ENCODE results near the gene APOB. TPM values are rescaled to one million over a fixed set of nuclear protein-coding genes. Genes with fewer than 3 reads are reported as not detected.

APOB gene
- total and polyA plus RNA-seq, 2 of the 13 experiments (the other 11 are each of a cell fraction or from before 2014, with no cell fraction given): 1,569 to 2,515 TPM

GRCh38 chr2:21011876-21012556 lies 31.9 kb downstream of the APOB start:
- CTCF ChIA-PET (ENCODE audit: low intra/inter-chr PET ratio, low total read pairs): no interaction called here
- 97% methylated on average over 8 of the region's 8 CpGs for WGBS (ENCODE audit: low lambda C conversion rate)
- in situ Hi-C loops (cut with HindIII; ENCODE audit: extremely low pct_ligation_motif_present, low pct_unique_long_range_greater_than_20kb): no loop called here
- TF ChIP-seq MYPOP (CRISPR knock-in tag; IDR thresholded peaks at IDR 0.05) (no peak), SSRP1 (CRISPR knock-in tag; IDR thresholded peaks at IDR 0.05) (peak; percentile 87; the same call in 1 of the 2 replicates), ADNP (CRISPR knock-in tag; IDR thresholded peaks at IDR 0.05) (no peak), RARG (CRISPR knock-in tag; IDR thresholded peaks at IDR 0.05; ENCODE audit: low read depth) (no peak), ZNF800 (CRISPR knock-in tag; IDR thresholded peaks at IDR 0.05) (no peak), PHB2 (IDR thresholded peaks at IDR 0.05; ENCODE audit: partially characterized antibody) (no peak), ZNF709 (CRISPR knock-in tag; IDR thresholded peaks at IDR 0.05) (no peak), ZSCAN20 (CRISPR knock-in tag; IDR thresholded peaks at IDR 0.05; ENCODE audit: borderline replicate concordance) (no peak), ZBTB42 (CRISPR knock-in tag; IDR thresholded peaks at IDR 0.05) (no peak), CREB1 (IDR thresholded peaks at IDR 0.05) (no peak), CREB1 (CRISPR knock-in tag; IDR thresholded peaks at IDR 0.05) (no peak), SMAD9 (CRISPR knock-in tag; IDR thresholded peaks at IDR 0.05) (0 out of 2 replicates have a peak, but pooled peaks have one; percentile 44), RBFOX2 (IDR thresholded peaks at IDR 0.05; ENCODE audit: low read depth, low read length) (peak; percentile 83), EED (CRISPR knock-in tag; IDR thresholded peaks at IDR 0.05) (no peak), DPF2 (CRISPR knock-in tag; IDR thresholded peaks at IDR 0.05; ENCODE audit: borderline replicate concordance, low read depth) (no peak), HOXA9 (CRISPR knock-in tag; IDR thresholded peaks at IDR 0.05; ENCODE audit: borderline replicate concordance) (peak; percentile 55; the same call in 1 of the 2 replicates), ARID2 (CRISPR knock-in tag; IDR thresholded peaks at IDR 0.05; ENCODE audit: borderline replicate concordance) (no peak), NR1H2 (CRISPR knock-in tag; IDR thresholded peaks at IDR 0.05; ENCODE audit: borderline replicate concordance, low read depth) (no peak), ZNF792 (CRISPR knock-in tag; IDR thresholded peaks at IDR 0.05) (no peak), ZBTB25 (CRISPR knock-in tag; IDR thresholded peaks at IDR 0.05) (no peak), ZMYM2 (CRISPR knock-in tag; IDR thresholded peaks at IDR 0.05) (no peak), HNRNPH1 (optimal IDR thresholded peaks at IDR 0.05; ENCODE audit: low read depth, low read length) (no peak), PHF5A (CRISPR knock-in tag; IDR thresholded peaks at IDR 0.05; ENCODE audit: low read depth, unreplicated experiment) (peak; percentile 74), HOXD1 (CRISPR knock-in tag; IDR thresholded peaks at IDR 0.05) (no peak)

More at GRCh38 chr2:21011876-21012556, 31.9 kb downstream of the APOB start:
- FAIRE-seq (no peak), DNase-seq (ENCODE audit: low spot score) (no peak), ATAC-seq (peak; percentile 2)
- peaks cover 10% of the 10 kb centered on the region for H3K79me2 ChIP-seq (ENCODE audit: insufficient read depth, low read length)
- no peaks in the 10 kb centered on the region; the same call in 1 of the 2 replicates for H3K9me3 ChIP-seq (ENCODE audit: low read length)
- no peak overlapping the region for H2AFZ ChIP-seq (ENCODE audit: low read length)
- BruUV-seq (replicated peaks): no TSS peak
- POLR2A ChIA-PET: interaction anchor here (1.0 to 13.6 kb wide), 7 partner anchors 7 to 87 kb away, joined by 3 to 119 read pairs (median 5); no protein-coding TSS in a partner anchor
- peaks cover 59 to 96% of the 10 kb centered on the region in 2 experiments for H3K36me3 ChIP-seq (replicated peaks in 1 of 2; ENCODE audit: control insufficient read depth in 1 of 2, insufficient read depth in 2 of 2, low read length in 2 of 2)
- peaks cover 29% of the 10 kb centered on the region for H3K4me1 ChIP-seq (ENCODE audit: insufficient read depth, low read length)
- no peak overlapping the region for H3K9ac ChIP-seq (ENCODE audit: insufficient read depth, low read depth, low read length)
- H3K27ac ChIP-seq (ENCODE audit: extremely low read length, insufficient read depth, low read length): no peak overlapping the region
- no peak overlapping the region for H3K4me3 ChIP-seq (replicated peaks in 1 of 3; ENCODE audit: insufficient read depth in 1 of 3, low read depth in 2 of 3, low read length in 3 of 3)
- peaks cover 96% of the 10 kb centered on the region for H4K20me1 ChIP-seq (ENCODE audit: insufficient read depth, low read length)
- H3K27me3 ChIP-seq (ENCODE audit: control insufficient read depth in 1 of 2, insufficient read depth in 2 of 2, low read length in 2 of 2): no peaks in the 10 kb centered on the region
- intact Hi-C loops (cut with micrococcal nuclease; ENCODE audit: unreplicated experiment): no loop called here
- no peak overlapping the region for H3K4me2 ChIP-seq (ENCODE audit: low read depth, low read length)

Measured in HepG2 (cell line).